HEK293T (cell line): ENCODE measurements around the gene BOLA3.

Experiments used
- ARNT ChIP-seq: fragments of 450-650 bp; IDR thresholded peaks from 2 replicates; pipeline ENCODE4 v1.6.1; 2017; ENCODE audit warnings: mild to moderate bottlenecking
- BHLHE40 ChIP-seq: fragments of 450-650 bp; IDR thresholded peaks from 2 replicates; pipeline ENCODE4 v1.6.1; 2016; ENCODE audit warnings: mild to moderate bottlenecking, moderate library complexity, borderline replicate concordance
- CTBP1 ChIP-seq: fragments of 450-650 bp; IDR thresholded peaks from 2 replicates; pipeline ENCODE4 v1.6.1; 2016; ENCODE audit warnings: borderline replicate concordance
- ELF4 ChIP-seq: fragments of 450-650 bp; IDR thresholded peaks from 2 replicates; pipeline ENCODE4 v1.6.1; 2017; ENCODE audit warnings: antibody characterized with exemption
- FOXA1 ChIP-seq: fragments of 450-650 bp; IDR thresholded peaks from 2 replicates; pipeline ENCODE4 v1.6.1; 2016; ENCODE audit warnings: mild to moderate bottlenecking
- FOXK2 ChIP-seq: fragments of 450-650 bp; IDR thresholded peaks from 2 replicates; pipeline ENCODE4 v1.6.1; 2016; ENCODE audit warnings: mild to moderate bottlenecking
- HDGF ChIP-seq: fragments of 450-650 bp; IDR thresholded peaks from 2 replicates; pipeline ENCODE4 v1.6.1; 2017; ENCODE audit warnings: antibody characterized with exemption, borderline replicate concordance
- L3MBTL2 ChIP-seq: fragments of 450-650 bp; conservative IDR thresholded peaks from 2 replicates; pipeline ENCODE4 v1.6.1; 2016; ENCODE audit warnings: mild to moderate bottlenecking
- NFRKB ChIP-seq: fragments of 450-650 bp; IDR thresholded peaks from 2 replicates; pipeline ENCODE4 v1.6.1; 2016; ENCODE audit warnings: mild to moderate bottlenecking, moderate library complexity
- PKNOX1 ChIP-seq: fragments of 450-650 bp; IDR thresholded peaks from 2 replicates; pipeline ENCODE4 v1.6.1; 2016
- SP1 ChIP-seq: fragments of 450-650 bp; IDR thresholded peaks from 2 replicates; pipeline ENCODE4 v1.6.1; 2017
- SUZ12 ChIP-seq: fragments of 450-650 bp; IDR thresholded peaks from 2 replicates; pipeline ENCODE4 v1.6.1; 2016; ENCODE audit warnings: mild to moderate bottlenecking
- TARDBP ChIP-seq: fragments of 450-650 bp; IDR thresholded peaks from 2 replicates; pipeline ENCODE4 v1.6.1; 2016
- ZNF384 ChIP-seq: fragments of 450-650 bp; IDR thresholded peaks from 2 replicates; pipeline ENCODE4 v1.6.1; 2016

GRCh38 chr2:74183878-74184277, 36.2 kb upstream of the BOLA3 start:
- TF ChIP-seq L3MBTL2, result no peak
- no peak for TF ChIP-seq ARNT
- TF ChIP-seq ZNF384, result no peak
- TF ChIP-seq HDGF, result no peak
- TF ChIP-seq BHLHE40, result no peak
- TF ChIP-seq CTBP1, result no peak
- no peak for TF ChIP-seq SUZ12
- no peak for TF ChIP-seq SP1
- no peak for TF ChIP-seq NFRKB
- TF ChIP-seq FOXA1, result no peak
- TF ChIP-seq ELF4, result no peak
- no peak for TF ChIP-seq TARDBP
- no peak for TF ChIP-seq PKNOX1
- TF ChIP-seq FOXK2, result no peak
